IMR-90 (cell line): ENCODE data around the gene CLDN6. TPM values are rescaled to one million over a fixed set of nuclear protein-coding genes. Genes with fewer than 3 reads are reported as not detected.

ENCODE experiments used
- ATAC-seq: fragments of 200-7000 bp; cut with Tn5 transposase; 2 replicates; pipeline ENCODE4 v1.9.1; 2020; ENCODE audit warnings: low read depth, mild to moderate bottlenecking, moderate library complexity
- BruUV-seq: library from RNA; stranded (reverse); fragments of 400-500 nt; replicated peaks from 2 replicates; lab custom pipeline; 2021; lab: Mats Ljungman, UMichigan
- CTCF ChIA-PET: fragments of 300-600 bp; formaldehyde crosslinking; extraction: SDS; loops from one replicate; lab custom pipeline; 2021; ENCODE audit warnings: antibody characterized with exemption; lab: Yijun Ruan, JAX
- POLR2A ChIA-PET: fragments of 300-600 bp; sonication (Branson Sonifier 250); formaldehyde crosslinking; loops from one replicate; lab custom pipeline; 2022; ENCODE audit warnings: antibody characterized with exemption; ENCODE audit not compliant: unreplicated experiment; lab: Charles Lee
- DNase-seq: peaks from one replicate; pipeline ENCODE4 v3.0.0; 2013
- H2AFZ ChIP-seq: replicated peaks from 2 replicates; pipeline ENCODE3; 2013; ENCODE audit warnings: low read length, mild to moderate bottlenecking; ENCODE audit not compliant: poor library complexity
- H2AK5ac ChIP-seq: 2 replicates; pipeline ENCODE4 v1.6.1; 2013; ENCODE audit warnings: low read depth, low read length, inconsistent platforms
- H2AK9ac ChIP-seq: replicated peaks from 2 replicates; pipeline ENCODE3; 2013; ENCODE audit warnings: mild to moderate bottlenecking, low read depth, low read length, moderate library complexity; ENCODE audit not compliant: poor library complexity
- H2BK120ac ChIP-seq: 2 replicates; pipeline ENCODE4 v1.6.1; 2013; ENCODE audit warnings: low read depth, low read length, inconsistent platforms
- H2BK15ac ChIP-seq: 3 replicates; pipeline ENCODE4 v1.6.1; 2013; ENCODE audit warnings: low read depth, low read length, inconsistent platforms
- H2BK20ac ChIP-seq: 2 replicates; pipeline ENCODE4 v1.6.1; 2013; ENCODE audit warnings: low read depth, mild to moderate bottlenecking, inconsistent platforms, low read length, moderate library complexity
- H2BK5ac ChIP-seq: 2 replicates; pipeline ENCODE4 v1.6.1; 2013; ENCODE audit warnings: mild to moderate bottlenecking, low read depth, low read length, inconsistent platforms; ENCODE audit not compliant: poor library complexity, severe bottlenecking
- H3K14ac ChIP-seq: replicated peaks from 2 replicates; pipeline ENCODE4 v1.6.1; 2013; ENCODE audit warnings: low read depth, low read length, inconsistent platforms
- H3K18ac ChIP-seq: 2 replicates; pipeline ENCODE4 v1.6.1; 2013; ENCODE audit warnings: low read depth, low read length, control low read depth
- H3K23ac ChIP-seq: 2 replicates; pipeline ENCODE4 v1.6.1; 2013; ENCODE audit warnings: low read depth, low read length, inconsistent platforms
- H3K27ac ChIP-seq: 2 replicates; pipeline ENCODE4 v1.5.1; 2013; ENCODE audit warnings: mild to moderate bottlenecking, control low read depth, low read length; ENCODE audit not compliant: insufficient read depth
- H3K27me3 ChIP-seq: 2 replicates; pipeline ENCODE4 v1.6.1; 2013; ENCODE audit warnings: low read length; ENCODE audit not compliant: control insufficient read depth, insufficient read depth
- H3K36me3 ChIP-seq: 2 replicates; pipeline ENCODE4 v1.6.1; 2013; ENCODE audit warnings: low read length, mixed read lengths; ENCODE audit not compliant: control insufficient read depth, insufficient read depth
- H3K4ac ChIP-seq: 2 replicates; pipeline ENCODE4 v1.6.1; 2013; ENCODE audit warnings: low read depth, low read length, inconsistent platforms
- H3K4me1 ChIP-seq: 2 replicates; pipeline ENCODE4 v1.6.1; 2013; ENCODE audit warnings: low read length, mixed read lengths; ENCODE audit not compliant: control insufficient read depth, insufficient read depth
- H3K4me2 ChIP-seq: 2 replicates; pipeline ENCODE4 v1.6.1; 2013; ENCODE audit warnings: low read depth, mild to moderate bottlenecking, control low read depth, low read length, moderate library complexity
- H3K4me3 ChIP-seq: 2 replicates; pipeline ENCODE4 v1.5.1; 2013; ENCODE audit warnings: low read depth, mild to moderate bottlenecking, control low read depth, low read length, moderate library complexity; ENCODE audit not compliant: insufficient read depth
- H3K56ac ChIP-seq: 2 replicates; pipeline ENCODE4 v1.6.1; 2013; ENCODE audit warnings: low read length, inconsistent platforms; ENCODE audit not compliant: insufficient read depth; ENCODE audit errors: extremely low read depth
- H3K79me1 ChIP-seq, 2 experiments: 2 replicates each; pipeline ENCODE4 v1.6.1; 2013; ENCODE audit warnings: low read length in 2 of 2, inconsistent platforms in 1 of 2, low read depth in 1 of 2
- H3K9ac ChIP-seq: 2 replicates; pipeline ENCODE4 v1.6.1; 2013; ENCODE audit warnings: low read depth, low read length, control low read depth
- H3K9me1 ChIP-seq: 2 replicates; pipeline ENCODE4 v1.6.1; 2013; ENCODE audit warnings: low read length, inconsistent platforms; ENCODE audit not compliant: insufficient read depth
- H3K9me3 ChIP-seq: 2 replicates; pipeline ENCODE4 v1.6.1; 2013; ENCODE audit warnings: low read length; ENCODE audit not compliant: control insufficient read depth, insufficient read depth
- H4K20me1 ChIP-seq: 2 replicates; pipeline ENCODE4 v1.6.1; 2013; ENCODE audit warnings: low read length, inconsistent platforms; ENCODE audit not compliant: insufficient read depth
- H4K5ac ChIP-seq: 2 replicates; pipeline ENCODE4 v1.6.1; 2013; ENCODE audit warnings: mild to moderate bottlenecking, low read depth, low read length, control low read depth
- H4K8ac ChIP-seq, 2 experiments: 2 replicates each; pipeline ENCODE4 v1.6.1; 2013; ENCODE audit warnings: low read depth in 2 of 2, low read length in 2 of 2, control low read depth in 1 of 2, inconsistent platforms in 1 of 2
- H4K91ac ChIP-seq: 2 replicates; pipeline ENCODE4 v1.6.1; 2013; ENCODE audit warnings: low read depth, low read length, inconsistent platforms; ENCODE audit not compliant: insufficient read depth
- CEBPB ChIP-seq: IDR thresholded peaks from 2 replicates; pipeline ENCODE4 v1.6.1; 2012; ENCODE audit warnings: low read depth, low read length, improper control_type of control experiment
- NFE2L2 ChIP-seq: fragments of 150-350 bp; IDR thresholded peaks from 2 replicates; pipeline ENCODE4 v1.6.1; 2016; ENCODE audit warnings: low read depth, mild to moderate bottlenecking, low read length
- RFX5 ChIP-seq: IDR thresholded peaks from 2 replicates; pipeline ENCODE4 v1.8.0; 2012; ENCODE audit warnings: low read depth, mild to moderate bottlenecking, low read length, moderate library complexity
- WGBS, 2 experiments: methylation state at CpG; one replicate each; pipeline versions ENCODE4 v1.1.5 to v1.1.7; 2013; ENCODE audit warnings: missing lambda C conversion rate in 2 of 2; ENCODE audit not compliant: insufficient read length in 1 of 2; ENCODE audit errors: extremely low coverage in 2 of 2; 5-methylcytosine and 5-hydroxymethylcytosine counted together
- dilution Hi-C: fragments of 300-500 bp; cut with HindIII; formaldehyde crosslinking; loops from one replicate; pipeline ENCODE4 v1.14.3; 2018; ENCODE audit warnings: low sequenced_read_pairs; ENCODE audit not compliant: unreplicated experiment
- in situ Hi-C: fragments of 300-500 bp; cut with MboI; formaldehyde crosslinking; loops from 3 replicates; pipeline ENCODE4 v1.14.3; 2019; ENCODE audit warnings: low sequenced_read_pairs, inconsistent platforms, mixed read lengths
- intact Hi-C: fragments of 100-400 bp; cut with micrococcal nuclease; formaldehyde crosslinking; loops from 2 replicates; pipeline ENCODE4 v1.10.0; 2022
- polyA plus RNA-seq, 3 experiments: library from polyadenylated mRNA; depleted of rRNA; stranded (reverse); fragments of >200 nt; gene quantifications; 2 replicates each; pipeline ENCODE4 v1.2.3, GENCODE V29; 2012; ENCODE audit warnings: low replicate concordance in 1 of 3
- total RNA-seq: library from RNA; depleted of rRNA; stranded (reverse); fragments of >200 nt; gene quantifications from 2 replicates; pipeline ENCODE4 v1.2.3, GENCODE V29; 2012

The CLDN6 gene
- total and polyA plus RNA-seq, 2 of the 4 experiments (the other 2 are of a cell fraction), result 0.14 TPM; not detected in 1

DNA sequence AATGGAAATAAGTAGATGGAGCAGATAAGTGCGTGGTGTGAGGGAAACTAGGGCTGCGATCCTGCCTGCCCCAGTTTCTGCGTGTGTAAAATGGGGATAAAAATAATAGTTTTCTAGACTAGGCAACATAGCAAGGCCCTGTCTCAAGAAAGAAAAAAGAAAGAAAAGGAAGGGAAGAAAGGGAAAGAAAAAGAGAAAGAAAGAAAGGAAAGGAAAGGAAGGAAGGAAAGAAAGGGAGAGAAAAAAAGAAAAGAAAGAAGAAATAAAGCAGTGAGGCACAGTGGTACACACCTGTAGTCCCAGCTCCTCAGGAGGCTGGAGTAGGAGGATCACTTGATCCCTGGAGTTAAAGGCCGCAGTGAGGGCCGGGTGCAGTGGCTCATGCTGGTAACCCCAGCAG lies 35.6 kb downstream of the CLDN6 start:
- no peak overlapping the region for H4K8ac ChIP-seq
- peaks cover 6% of the 10 kb centered on the region for H3K4me1 ChIP-seq
- H3K4me2 ChIP-seq, result no peak overlapping the region
- H3K27ac ChIP-seq, result no peak overlapping the region
- peaks cover 1% of the 10 kb centered on the region; the same call in 1 of the 2 replicates for H3K27me3 ChIP-seq
- POLR2A ChIA-PET, result no interaction called here
- in situ Hi-C loops (no loop called here), dilution Hi-C loops (no loop called here), intact Hi-C loops (no loop called here)
- H3K9me3 ChIP-seq, result no peaks in the 10 kb centered on the region
- H3K79me1 ChIP-seq, result peaks cover 14 to 18% of the 10 kb centered on the region in 2 experiments
- no peaks in the 10 kb centered on the region for H4K20me1 ChIP-seq
- no peak overlapping the region for H3K56ac ChIP-seq
- no peak for DNase-seq
- H3K4me3 ChIP-seq, result no peak overlapping the region
- no peak overlapping the region for H3K18ac ChIP-seq
- no TSS peak for BruUV-seq
- no peak overlapping the region for H2AK5ac ChIP-seq
- H2AK9ac ChIP-seq, result no peak overlapping the region
- no peak overlapping the region for H3K4ac ChIP-seq
- no peak overlapping the region for H2BK120ac ChIP-seq
- CTCF ChIA-PET, result no interaction called here
- no peak overlapping the region for H3K23ac ChIP-seq
- TF ChIP-seq CEBPB (no peak), RFX5 (no peak), NFE2L2 (no peak)
- no peak overlapping the region for H3K9ac ChIP-seq
- no peak overlapping the region for H2BK15ac ChIP-seq
- no peak for ATAC-seq
- no peaks in the 10 kb centered on the region for H3K36me3 ChIP-seq
- no CpG with 5 or more reads among the region's 5 CpGs for WGBS, 2 experiments
- H2BK5ac ChIP-seq, result no peak overlapping the region
- no peak overlapping the region for H3K14ac ChIP-seq
- H2BK20ac ChIP-seq, result no peak overlapping the region
- no peak overlapping the region for H4K5ac ChIP-seq
- no peak overlapping the region for H2AFZ ChIP-seq
- H3K9me1 ChIP-seq, result 0 out of 2 replicates have a peak, but pooled peaks cover 4% of the 10 kb centered on the region
- no peak overlapping the region for H4K91ac ChIP-seq
